DMS 273 (cell line): ENCODE data around the gene RAB11A.

Experiments
- DNase-seq: peaks from one replicate; lab custom pipeline; 2025; ENCODE audit not compliant: unreplicated experiment; lab: John Stamatoyannopoulos, UW

Gene RAB11A

GRCh38 chr15:65914981-65915925 lies 46.0 kb downstream of the RAB11A start:
- no peak for DNase-seq

DNA sequence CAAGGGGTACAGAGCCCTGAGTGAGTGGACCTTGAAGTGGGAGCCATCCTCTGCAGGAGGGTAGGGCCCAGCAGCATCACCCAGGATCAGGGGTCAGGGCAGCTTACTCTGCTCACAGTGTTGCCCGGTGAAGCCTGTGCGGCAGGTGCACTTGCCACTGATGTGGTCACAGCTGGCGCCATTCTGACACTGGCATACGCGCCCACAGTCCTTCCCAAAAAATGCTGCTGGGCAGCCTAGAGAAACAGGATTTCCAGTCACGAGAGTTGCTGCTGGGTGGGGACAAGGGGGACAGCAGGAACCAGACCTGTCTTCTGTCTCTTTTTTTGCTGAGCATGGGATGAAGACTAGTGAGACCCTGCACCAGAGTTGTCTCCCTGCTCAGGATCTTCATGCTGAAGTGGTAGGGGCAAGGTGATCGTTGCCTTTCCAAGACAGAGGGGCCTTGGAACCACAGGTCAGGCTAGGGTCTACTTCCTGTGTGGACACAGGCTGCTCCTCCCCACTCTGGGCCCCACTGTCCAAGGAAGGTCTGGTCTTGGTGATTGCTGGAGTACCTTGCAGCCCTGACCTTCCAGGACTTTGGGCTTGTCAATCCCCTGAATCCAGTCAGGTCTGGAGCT lies 46.9 kb downstream of the RAB11A start:
- no peak for DNase-seq

GRCh38 chr15:65916664-65917406 lies 47.5 kb downstream of the RAB11A start:
- peak; percentile 63 for DNase-seq

GRCh38 chr15:65917407-65917756 lies 48.1 kb downstream of the RAB11A start:
- DNase-seq, result no peak

DNA sequence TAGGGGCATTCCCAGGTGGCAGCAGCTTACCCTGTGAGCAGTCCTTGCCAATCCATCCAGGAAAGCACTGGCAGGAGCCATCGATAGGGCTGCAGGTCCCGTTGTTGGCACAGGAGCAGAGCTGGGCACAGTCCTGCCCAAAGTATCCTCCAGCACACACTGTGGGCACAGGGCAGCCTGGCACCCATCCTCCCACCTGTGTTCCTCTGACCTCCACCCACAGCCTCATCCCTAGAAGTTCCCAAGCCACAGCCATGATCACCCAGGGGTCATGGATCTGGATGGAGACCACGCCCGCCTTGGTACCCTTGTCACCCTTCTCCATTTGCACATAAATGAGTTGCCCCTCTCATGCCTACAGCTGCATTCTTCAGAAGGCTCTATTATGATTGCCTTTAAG lies 48.6 kb downstream of the RAB11A start:
- no peak for DNase-seq

DNA sequence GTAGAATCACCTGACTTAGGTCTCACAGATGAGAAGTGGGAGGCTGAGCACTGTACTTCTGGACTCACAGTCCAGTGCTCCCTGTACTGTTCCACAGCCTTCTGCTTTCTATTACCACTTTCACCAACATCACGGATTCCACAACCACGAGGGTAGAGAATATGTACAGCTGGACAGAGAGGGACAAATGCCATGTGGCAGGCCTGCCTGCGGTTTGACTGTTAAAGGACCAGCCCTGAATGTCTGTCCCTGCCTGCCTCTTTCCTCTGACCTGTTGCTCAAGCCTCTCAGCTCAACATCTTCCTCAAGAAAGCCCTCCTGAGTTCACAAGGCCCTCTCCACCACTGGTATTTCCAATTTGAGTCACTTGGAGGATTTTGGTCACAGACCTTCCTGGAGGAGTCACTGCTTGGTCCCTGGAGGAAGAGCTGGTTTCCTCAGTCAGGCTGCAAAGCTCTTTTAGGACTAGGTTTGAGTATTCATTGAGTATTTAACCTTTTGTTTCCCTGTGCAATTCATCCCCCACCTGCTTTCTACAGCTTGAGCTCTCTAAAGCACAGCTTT lies 49.1 kb downstream of the RAB11A start:
- DNase-seq, result no peak

DNA sequence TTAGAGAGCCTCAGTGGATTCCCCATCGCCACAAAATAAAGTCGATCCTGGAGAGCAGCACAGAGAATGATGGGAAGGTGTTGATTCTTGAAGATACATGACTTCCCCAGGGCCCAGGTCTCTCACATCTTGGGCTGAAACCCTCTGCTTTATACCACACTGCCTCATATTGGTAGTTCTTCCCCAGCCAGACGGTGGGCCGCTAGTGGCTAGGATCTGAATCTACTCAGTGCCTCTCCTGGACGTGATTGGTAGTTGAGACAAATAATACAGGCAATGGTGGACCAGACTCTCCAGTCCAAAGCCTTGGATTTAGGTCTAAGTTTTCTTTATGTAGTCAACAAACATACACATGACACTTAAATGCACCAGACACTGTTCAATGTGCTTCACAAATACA lies 49.7 kb downstream of the RAB11A start:
- no peak for DNase-seq

GRCh38 chr15:65919353-65919752 lies 50.1 kb downstream of the RAB11A start:
- no peak for DNase-seq

DNA sequence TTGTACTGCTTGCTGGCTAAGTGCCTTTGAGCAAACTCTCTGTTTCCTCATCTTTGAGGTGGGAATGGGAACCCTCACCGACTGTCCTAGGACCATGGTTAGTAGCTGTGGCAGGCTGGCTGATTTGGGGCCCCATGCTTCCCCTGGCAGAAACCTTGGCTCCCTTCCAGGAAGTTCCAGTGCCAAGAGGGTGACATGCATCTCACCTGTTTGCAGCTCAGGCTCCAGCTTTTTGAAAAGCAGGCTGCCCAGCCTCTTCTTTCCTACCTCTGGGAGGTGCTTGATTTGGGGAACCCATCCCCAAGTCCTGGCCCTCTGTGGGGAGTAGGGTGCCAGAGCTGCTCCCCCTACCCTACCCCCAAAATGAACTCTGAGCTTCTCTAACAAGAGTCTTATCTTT lies 50.8 kb downstream of the RAB11A start:
- DNase-seq, result peak; percentile 49

DNA sequence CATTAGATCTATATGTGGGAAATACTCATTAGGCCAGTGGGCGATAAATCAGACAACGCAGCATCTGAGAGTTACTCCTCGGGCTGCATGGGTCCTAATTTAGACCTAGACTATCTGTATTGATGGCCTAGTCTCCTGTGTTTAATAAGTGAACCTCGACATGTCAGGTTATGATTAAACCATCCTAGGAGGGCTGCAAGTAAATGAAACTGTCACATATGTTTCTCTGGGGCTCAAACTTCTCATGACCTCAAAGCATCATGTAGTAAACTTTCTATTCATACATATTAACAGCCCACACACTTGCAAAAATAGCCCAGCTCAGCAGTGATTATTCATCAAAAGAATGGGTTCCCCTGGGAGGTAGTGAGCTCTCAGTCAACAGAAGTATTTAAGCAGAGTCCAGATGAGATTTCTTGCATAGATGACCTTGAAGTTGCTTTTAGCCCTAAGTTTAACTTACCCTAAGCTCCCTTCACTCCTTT lies 51.6 kb downstream of the RAB11A start:
- DNase-seq, result no peak

GRCh38 chr15:65921780-65922179 lies 52.5 kb downstream of the RAB11A start:
- DNase-seq, result peak; percentile 13

DNA sequence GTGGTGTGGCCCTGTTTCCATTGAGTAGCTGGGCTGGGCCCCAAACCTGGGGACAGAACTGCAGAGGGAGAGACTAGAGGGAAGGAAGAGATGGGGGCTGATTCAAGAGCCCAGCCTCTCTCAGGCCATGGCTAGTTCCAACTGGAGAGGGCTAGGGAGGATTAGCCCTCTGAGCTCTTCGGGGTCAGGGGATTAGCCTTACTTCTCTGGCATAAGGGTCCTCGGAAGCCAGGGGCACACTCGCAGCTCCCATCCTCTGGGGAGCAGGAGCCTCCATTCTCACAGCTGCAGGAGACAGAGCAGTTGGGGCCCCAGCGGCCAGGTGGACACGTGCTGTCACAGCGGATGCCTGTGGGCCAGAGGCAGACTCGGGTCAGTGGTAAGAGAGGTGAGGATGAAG lies 53.3 kb downstream of the RAB11A start:
- DNase-seq, result no peak

- DNase-seq, result peak; percentile 42
These were observed 54.0 kb downstream of the RAB11A start for GRCh38 chr15:65923264-65923663.

DNA sequence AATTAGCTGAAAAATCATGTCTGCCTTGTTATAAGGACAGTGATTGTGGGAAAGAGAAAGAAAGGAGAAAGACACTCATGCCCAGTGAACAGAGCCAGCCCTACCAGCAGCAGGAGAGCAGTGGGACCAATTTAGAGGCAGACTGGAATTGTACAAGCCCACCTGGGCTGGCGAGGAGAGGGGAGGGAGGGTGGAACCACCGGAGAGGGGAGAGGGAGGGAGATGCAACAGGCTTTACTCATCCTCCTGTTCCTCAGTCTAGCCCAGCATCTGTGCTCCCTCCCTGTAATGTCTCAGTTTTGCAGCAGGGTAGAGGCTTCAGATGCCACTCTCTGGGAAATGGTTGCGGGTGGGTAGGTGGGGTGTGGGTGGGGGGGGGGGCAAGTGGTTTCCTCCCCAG lies 54.7 kb downstream of the RAB11A start:
- no peak for DNase-seq

DNA sequence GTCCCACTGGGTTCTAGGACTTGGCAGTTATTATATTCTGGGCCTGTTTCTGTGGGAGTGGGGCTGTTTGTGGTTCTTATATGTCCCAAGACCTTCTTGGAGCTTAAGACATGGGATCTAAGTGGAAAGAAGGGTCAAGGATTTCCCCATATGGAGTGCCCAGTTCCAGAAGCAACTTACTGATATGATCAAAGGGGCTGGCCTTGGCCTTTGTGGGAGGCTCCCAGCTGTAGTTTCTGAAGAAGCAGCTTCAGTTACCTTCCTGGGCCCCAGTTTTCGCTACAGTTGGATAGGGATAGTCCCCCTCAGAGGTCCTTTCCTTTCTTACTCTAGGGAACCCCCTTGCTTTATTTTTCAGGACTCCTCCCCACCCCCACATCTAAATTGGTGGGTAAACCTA lies 56.0 kb downstream of the RAB11A start:
- DNase-seq, result no peak

DNA sequence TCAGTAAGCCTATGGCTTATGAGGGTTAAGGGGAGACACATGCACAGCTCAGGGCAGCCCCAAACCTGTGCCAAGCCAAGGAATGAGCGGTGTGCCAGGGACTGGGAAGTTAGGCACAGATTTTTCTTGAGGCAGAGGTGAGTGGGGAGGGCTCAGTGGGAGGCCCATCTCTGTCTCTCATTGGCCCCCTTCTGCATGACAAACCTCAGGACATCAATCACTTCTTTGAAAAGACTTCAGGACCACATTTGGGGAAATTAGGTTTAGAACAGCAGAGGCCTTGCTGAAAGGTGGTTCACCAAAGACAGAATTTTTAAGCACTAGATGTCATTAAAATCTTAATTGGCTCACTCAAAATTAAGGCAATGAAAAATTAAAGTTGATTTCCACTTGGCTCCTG lies 57.2 kb downstream of the RAB11A start:
- no peak for DNase-seq

- DNase-seq, result no peak
These were observed 57.6 kb downstream of the RAB11A start for GRCh38 chr15:65926899-65927298.

- no peak for DNase-seq
These were observed 58.3 kb downstream of the RAB11A start for GRCh38 chr15:65927545-65927944.

DNA sequence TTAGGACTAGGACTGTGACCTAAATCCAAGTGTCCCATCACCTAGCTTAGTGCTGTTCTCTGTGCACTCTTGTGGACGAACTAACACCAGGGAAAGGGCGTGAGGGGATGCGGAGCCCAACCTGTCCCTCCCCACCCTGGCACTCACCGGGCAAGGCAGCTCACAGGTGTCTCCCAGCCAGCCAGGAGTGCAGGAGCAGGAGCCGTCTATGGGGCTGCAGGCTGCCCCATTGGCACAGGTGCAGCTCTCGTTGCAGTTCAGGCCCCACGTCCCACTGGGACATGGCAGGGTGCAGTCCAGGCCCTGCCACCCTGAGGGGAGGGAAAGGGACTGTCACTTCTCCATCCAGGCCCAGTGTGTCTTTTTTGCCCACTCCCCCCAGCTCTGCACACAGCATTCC lies 60.3 kb downstream of the RAB11A start:
- DNase-seq, result no peak

- no peak for DNase-seq
These were observed 60.8 kb downstream of the RAB11A start for GRCh38 chr15:65930134-65930533.

DNA sequence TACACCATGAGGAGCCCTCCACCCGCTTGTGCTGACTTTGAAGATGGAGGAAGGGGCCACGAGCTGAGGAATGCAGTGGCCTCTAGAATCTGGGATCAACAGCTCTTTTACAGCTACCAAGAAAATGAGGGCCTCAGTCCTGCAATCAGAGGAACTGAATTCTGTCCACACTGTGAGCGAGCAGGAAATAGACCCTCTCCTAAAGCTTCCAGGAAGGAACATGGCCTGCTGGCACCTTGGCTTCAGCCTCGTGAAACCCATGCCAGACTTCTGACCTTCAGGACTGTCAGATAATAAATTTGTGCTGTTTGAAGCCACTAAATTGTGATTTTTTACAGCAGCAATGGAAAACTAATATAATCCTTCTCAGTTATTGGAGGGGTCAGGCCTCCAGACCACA lies 61.9 kb downstream of the RAB11A start:
- DNase-seq, result no peak
